K562 (cell line): Measurements from ENCODE around the gene MADCAM1. TPM values are rescaled to one million over a fixed set of nuclear protein-coding genes. Genes with fewer than 3 reads are reported as not detected.

ENCODE experiments used
- BRD4 ChIP-seq: fragments of 200-600 bp; sonication (generic); IDR thresholded peaks from 2 replicates; pipeline ENCODE4 v1.6.1; 2017; ENCODE audit warnings: inconsistent platforms
- CHD4 ChIP-seq: fragments of 200-600 bp; sonication (generic); IDR thresholded peaks from 3 replicates; pipeline ENCODE4 v1.6.1; 2012; ENCODE audit warnings: low read depth, mild to moderate bottlenecking, mixed read lengths, low read length, inconsistent platforms; ENCODE audit not compliant: insufficient read depth, insufficient replicate concordance, poor library complexity, severe bottlenecking
- ETS1 ChIP-seq: conservative IDR thresholded peaks from 2 replicates; pipeline ENCODE4 v1.6.1; 2011; ENCODE audit warnings: low read depth, mild to moderate bottlenecking, low read length; ENCODE audit not compliant: control insufficient read depth
- ETV5 ChIP-seq: sonication (generic); formaldehyde crosslinking; IDR thresholded peaks from 2 replicates; pipeline ENCODE4 v1.4.0; 2020; ENCODE audit warnings: low read depth, mild to moderate bottlenecking, missing genetic modification reagents
- HDAC3 ChIP-seq: fragments of 450-650 bp; IDR thresholded peaks from 2 replicates; pipeline ENCODE4 v1.6.1; 2018; ENCODE audit warnings: borderline replicate concordance, mild to moderate bottlenecking, moderate library complexity; ENCODE audit not compliant: partially characterized antibody
- MAFF ChIP-seq: IDR thresholded peaks from 2 replicates; pipeline ENCODE4 v1.6.1; 2012; ENCODE audit warnings: low read length, improper control_type of control experiment
- MCM3 ChIP-seq: fragments of 450-650 bp; IDR thresholded peaks from 2 replicates; pipeline ENCODE4 v1.6.1; 2016
- MIER1 ChIP-seq: fragments of 450-650 bp; IDR thresholded peaks from 2 replicates; pipeline ENCODE4 v1.6.1; 2016; ENCODE audit warnings: antibody characterized with exemption, mild to moderate bottlenecking, low read depth
- NR3C1 ChIP-seq: sonication (generic); formaldehyde crosslinking; IDR thresholded peaks from 2 replicates; pipeline ENCODE4 v1.8.1; 2022; ENCODE audit warnings: missing genetic modification reagents
- TAF9B ChIP-seq: fragments of 450-650 bp; IDR thresholded peaks from 2 replicates; pipeline ENCODE4 v1.6.1; 2018; ENCODE audit warnings: mild to moderate bottlenecking; ENCODE audit not compliant: partially characterized antibody
- TBP ChIP-seq: optimal IDR thresholded peaks from 2 replicates; pipeline ENCODE3; 2011; ENCODE audit warnings: low read depth, low read length, improper control_type of control experiment
- TEAD4 ChIP-seq, 2 experiments: sonication (generic) in 1 of 2; formaldehyde crosslinking in 1 of 2; IDR thresholded peaks; 2 replicates each; pipeline versions ENCODE4 v1.6.1 to v1.8.0; 2012 to 2022; ENCODE audit warnings: borderline replicate concordance in 1 of 2, inconsistent platforms in 1 of 2, low read length in 1 of 2, mild to moderate bottlenecking in 1 of 2, missing genetic modification reagents in 1 of 2
- TFAP4 ChIP-seq: sonication (generic); formaldehyde crosslinking; IDR thresholded peaks from 2 replicates; pipeline ENCODE4 v1.8.0; 2022; ENCODE audit warnings: missing genetic modification reagents, mild to moderate bottlenecking, moderate library complexity, borderline replicate concordance
- ZBTB26 ChIP-seq: fragments of 450-650 bp; formaldehyde crosslinking; IDR thresholded peaks from 2 replicates; pipeline ENCODE4 v1.4.0; 2022; ENCODE audit warnings: missing genetic modification characterization
- ZNF318 ChIP-seq, 2 experiments: fragments of 450-650 bp; IDR thresholded peaks; 2 replicates each; pipeline ENCODE4 v1.6.1; 2016; ENCODE audit warnings: mild to moderate bottlenecking in 2 of 2, borderline replicate concordance in 1 of 2, low read depth in 1 of 2, moderate library complexity in 1 of 2
- polyA plus RNA-seq, 8 experiments: library from polyadenylated mRNA; depleted of rRNA in 4 of 8; stranded (reverse) in 5 of 8; unstranded in 3 of 8; fragments of >200 nt; fragmentation: Nextera tagmentation in 2 of 8; fragmentation: Illumina TruSeq in 1 of 8; extraction: Ambion mirVana in 2 of 8; extraction: Trizol in 1 of 8; gene quantifications; 2 replicates each; pipeline versions ENCODE4 v1.2.1 to v1.2.3, GENCODE V29; 2011 to 2014; ENCODE audit warnings: inconsistent platforms in 1 of 8, missing spikeins in 1 of 8
- total RNA-seq, 7 experiments: library from RNA; depleted of rRNA in 6 of 7; stranded (reverse); fragments of >200 nt in 6 of 7; fragmentation: Illumina TruSeq in 2 of 7; extraction: Trizol in 2 of 7; gene quantifications; 2 replicates each; pipeline versions ENCODE4 v1.2.1 to v1.2.3, GENCODE V29; 2011 to 2021; ENCODE audit warnings: low replicate concordance in 1 of 7

MADCAM1 gene
- total and polyA plus RNA-seq, 9 of the 15 experiments (the other 6 are each of a cell fraction or from before 2014, with no cell fraction given) = 0.09 to 0.36 (median 0.09) TPM; not detected in 6

- no peak for TF ChIP-seq ZNF318 (IDR thresholded peaks at IDR 0.05; ENCODE audit: borderline replicate concordance in 1 of 2, low read depth in 1 of 2)
- peak; percentile 65 for TF ChIP-seq TBP
- peak; percentile 51; the same call in 1 of the 2 replicates for TF ChIP-seq TFAP4 (CRISPR knock-in tag)
- TF ChIP-seq TEAD4 (IDR thresholded peaks at IDR 0.05; ENCODE audit: low read length) = no peak
- TF ChIP-seq TEAD4 (CRISPR knock-in tag; IDR thresholded peaks at IDR 0.05; ENCODE audit: borderline replicate concordance) = no peak
- TF ChIP-seq TAF9B = no peak
- no peak for TF ChIP-seq ETV5
- no peak for TF ChIP-seq NR3C1
- TF ChIP-seq CHD4 = no peak
- TF ChIP-seq MAFF = no peak
- TF ChIP-seq BRD4 = no peak
- no peak for TF ChIP-seq ZBTB26 (CRISPR knock-in tag)
- no peak for TF ChIP-seq MIER1
- 0 out of 2 replicates have a peak, but pooled peaks have one; percentile 62 for TF ChIP-seq ETS1
- TF ChIP-seq HDAC3 = no peak
- TF ChIP-seq MCM3 = no peak
These were observed 34.9 kb downstream of the MADCAM1 start (continued) for GRCh38 chr19:531009-531752.
